ENCODE measurements around the gene DERL2. TPM values are rescaled to one million over a fixed set of nuclear protein-coding genes. Genes with fewer than 3 reads are reported as not detected.

DERL2 gene
- total RNA-seq, 1 donor from 2014 or later = 77.4 TPM

- DNase-seq (ENCODE audit: low spot score) = no peak
Measured at GRCh38 chr17:5501685-5502084, 15.7 kb upstream of the DERL2 start.

DNA sequence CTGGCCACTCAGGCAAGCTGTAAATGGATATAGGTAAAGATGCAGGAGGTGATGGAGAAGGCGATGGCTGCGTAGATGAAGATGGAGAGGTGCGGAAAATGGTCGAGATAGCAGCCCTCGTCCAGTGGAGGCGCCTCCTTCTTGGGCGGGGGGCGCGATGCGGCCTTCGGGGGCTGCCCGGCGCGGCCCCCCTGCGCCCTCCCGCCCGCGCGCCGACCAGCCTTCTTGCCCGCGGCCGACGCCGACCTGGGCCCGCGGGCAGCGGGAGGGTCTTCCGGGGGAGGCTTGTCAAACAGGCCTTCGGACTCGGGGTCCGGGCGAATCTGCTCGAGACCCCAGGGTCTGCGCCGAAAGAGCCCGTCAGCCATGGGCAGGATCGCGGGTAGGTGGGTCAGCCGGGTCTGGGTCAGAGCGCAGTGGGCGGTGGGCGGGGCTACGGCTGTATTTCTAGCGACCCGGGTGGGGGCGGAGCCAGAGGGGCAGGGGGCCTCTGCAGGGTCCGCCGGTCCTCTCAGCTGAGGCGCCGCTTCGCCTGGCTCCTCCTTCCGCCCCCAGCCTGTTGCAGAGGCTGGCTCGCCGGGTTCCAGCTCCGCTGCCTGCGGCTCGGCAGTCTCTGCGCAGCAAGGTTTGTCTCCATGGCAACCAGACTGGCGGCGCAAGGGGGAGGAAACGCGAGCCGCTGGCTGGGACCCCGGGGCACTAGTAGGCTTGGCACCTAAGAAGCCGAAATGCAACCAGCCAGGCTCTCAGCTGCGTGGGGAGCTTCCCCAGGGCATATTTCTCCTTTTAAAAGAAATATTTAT is 14.8 kb upstream of the DERL2 start:
- DNase-seq (ENCODE audit: low spot score) = peak; percentile 72

DNA sequence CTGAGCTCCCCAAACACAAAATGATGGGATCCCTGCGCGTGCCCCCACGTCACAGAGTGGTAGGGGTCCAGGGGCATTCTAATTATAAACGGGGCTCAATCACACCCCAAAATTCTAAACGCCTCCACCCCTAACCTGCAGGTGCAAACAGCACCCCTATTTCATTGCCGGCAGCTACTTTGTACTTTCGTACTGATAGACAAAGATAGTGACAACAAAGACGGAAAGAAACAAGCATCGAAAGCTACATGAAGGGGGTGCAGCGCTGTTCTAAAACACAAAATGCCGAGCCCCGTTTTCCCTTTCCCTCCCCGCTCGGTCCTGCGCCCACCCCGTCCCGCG is 14.2 kb upstream of the DERL2 start:
- DNase-seq (ENCODE audit: low spot score) = no peak

DNA sequence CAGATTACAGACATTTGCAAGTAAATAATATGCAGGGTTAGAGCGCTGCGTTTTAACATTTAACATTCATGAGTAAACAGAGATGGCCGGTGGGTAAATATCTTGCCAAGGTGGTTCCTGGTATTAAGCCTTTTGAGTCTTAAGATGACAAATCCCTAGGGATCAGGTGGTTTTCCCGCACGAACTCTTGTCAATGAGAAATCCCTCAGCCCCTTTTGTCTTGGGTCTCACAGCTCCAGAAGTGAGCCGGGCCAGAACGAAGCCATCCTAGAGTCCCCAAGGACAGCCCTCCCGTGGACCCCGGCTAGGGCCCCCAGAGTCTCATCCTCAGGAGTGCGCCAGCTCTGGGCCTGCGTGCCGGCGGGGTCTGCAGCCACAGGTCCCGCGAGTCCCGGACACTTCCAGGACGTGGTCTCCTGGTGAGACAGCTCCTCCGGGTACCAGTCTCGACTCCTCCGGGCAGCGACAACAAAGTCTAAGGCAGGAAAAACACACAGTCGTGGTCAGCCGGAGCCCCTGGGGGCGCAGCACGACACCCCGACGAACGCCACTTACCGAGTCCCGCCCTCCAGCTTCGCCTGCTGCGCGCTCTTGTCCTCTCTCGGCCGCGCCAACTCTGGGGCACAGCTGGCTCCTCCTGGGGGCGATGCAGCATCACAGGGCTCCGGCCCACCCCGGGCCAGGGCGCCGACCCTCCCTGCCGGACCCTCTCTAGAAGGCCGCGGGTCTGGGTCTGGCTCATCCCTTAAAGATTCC is 13.7 kb upstream of the DERL2 start:
- DNase-seq (ENCODE audit: low spot score) = no peak

GRCh38 chr17:5492970-5493369 is 7.0 kb upstream of the DERL2 start:
- no peak for DNase-seq (ENCODE audit: low spot score)

DNA sequence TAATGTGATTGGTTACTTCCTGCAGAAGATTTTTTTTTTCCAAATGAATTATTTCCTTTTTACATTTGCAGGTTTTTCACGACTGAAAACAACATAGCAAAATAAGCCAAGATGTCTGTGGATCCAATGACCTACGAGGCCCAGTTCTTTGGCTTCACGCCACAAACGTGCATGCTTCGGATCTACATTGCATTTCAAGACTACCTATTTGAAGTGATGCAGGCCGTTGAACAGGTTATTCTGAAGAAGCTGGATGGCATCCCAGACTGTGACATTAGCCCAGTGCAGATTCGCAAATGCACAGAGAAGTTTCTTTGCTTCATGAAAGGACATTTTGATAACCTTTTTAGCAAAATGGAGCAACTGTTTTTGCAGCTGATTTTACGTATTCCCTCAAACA is 2.8 kb upstream of the DERL2 start:
- DNase-seq (ENCODE audit: low spot score) = no peak

GRCh38 chr17:5486206-5487124 is 487 bp upstream of the DERL2 start, which contains the start of gene MIS12:
TSS of gene MIS12 (plus strand) at chr17:5486566. CDS start at chr17:5488863, 2,297 bp downstream.
- peak; percentile 99 for DNase-seq (ENCODE audit: low spot score)

DNA sequence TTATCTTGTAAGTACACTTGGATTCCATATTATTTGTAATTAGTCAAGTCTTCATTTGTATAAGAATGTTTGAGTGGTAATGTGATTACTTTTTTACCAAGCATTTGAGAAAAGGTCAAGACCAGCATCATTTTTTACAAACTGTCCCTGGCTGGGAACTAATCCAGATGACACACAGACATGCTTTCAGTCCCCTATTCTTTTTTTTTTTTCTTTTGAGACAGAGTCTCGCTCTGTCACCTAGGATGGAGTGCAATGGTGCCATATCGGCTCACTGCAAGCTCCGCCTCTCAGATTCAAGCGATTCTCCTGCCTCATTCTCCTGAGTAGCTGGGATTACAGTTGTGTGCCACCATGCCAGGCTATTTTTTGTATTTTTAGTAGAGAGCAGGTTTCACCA is 4.5 kb downstream of the DERL2 start:
- DNase-seq (ENCODE audit: low spot score) = no peak

GRCh38 chr17:5480962-5481361 is 5.0 kb downstream of the DERL2 start:
- DNase-seq (ENCODE audit: low spot score) = no peak

DNA sequence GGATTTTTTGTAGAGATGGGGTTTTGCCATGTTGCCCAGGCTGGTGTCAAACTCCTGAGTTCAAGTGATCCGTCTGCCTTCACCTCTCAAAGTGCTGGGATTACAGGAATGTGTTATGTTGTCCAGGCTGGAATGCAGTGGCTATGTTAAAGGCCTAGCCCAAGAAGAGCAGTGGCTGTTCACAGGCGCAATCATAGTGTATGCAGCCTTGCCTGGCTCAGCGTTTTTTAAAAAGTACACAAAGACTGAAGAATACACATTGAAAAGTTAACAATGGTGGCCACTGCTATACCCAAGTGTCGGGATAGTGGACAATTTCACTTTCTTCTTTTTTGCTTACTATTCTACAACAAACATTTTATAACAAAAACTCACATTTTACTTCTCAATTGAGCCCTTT is 7.0 kb downstream of the DERL2 start:
- DNase-seq (ENCODE audit: low spot score) = no peak

- no peak for DNase-seq (ENCODE audit: low spot score)
Measured at GRCh38 chr17:5473906-5474305, 12.1 kb downstream of the DERL2 start.

- DNase-seq (ENCODE audit: low spot score) = no peak
Measured at GRCh38 chr17:5472511-5472910, 13.5 kb downstream of the DERL2 start.

- no peak for DNase-seq (ENCODE audit: low spot score)
Measured at GRCh38 chr17:5468075-5468473, 17.9 kb downstream of the DERL2 start.

DNA sequence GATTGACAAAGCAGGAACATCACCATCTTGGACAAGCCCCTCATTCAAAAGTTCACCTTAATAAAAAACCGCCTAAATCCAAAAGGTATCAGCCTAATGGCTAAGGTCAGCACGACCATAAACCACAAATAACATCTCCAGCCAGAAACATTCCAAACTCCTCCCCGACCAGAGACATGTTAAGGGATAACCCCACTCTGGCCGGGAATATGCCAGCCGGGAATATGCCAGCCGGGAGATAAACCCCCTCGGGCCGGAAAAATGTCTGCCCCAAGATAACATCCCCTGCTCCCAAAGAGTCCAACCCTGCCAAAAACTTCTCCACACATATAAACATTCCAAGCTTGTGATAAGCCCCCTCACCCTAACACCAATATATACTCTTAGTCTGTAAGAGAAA is 18.6 kb downstream of the DERL2 start:
- no peak for DNase-seq (ENCODE audit: low spot score)

DNA sequence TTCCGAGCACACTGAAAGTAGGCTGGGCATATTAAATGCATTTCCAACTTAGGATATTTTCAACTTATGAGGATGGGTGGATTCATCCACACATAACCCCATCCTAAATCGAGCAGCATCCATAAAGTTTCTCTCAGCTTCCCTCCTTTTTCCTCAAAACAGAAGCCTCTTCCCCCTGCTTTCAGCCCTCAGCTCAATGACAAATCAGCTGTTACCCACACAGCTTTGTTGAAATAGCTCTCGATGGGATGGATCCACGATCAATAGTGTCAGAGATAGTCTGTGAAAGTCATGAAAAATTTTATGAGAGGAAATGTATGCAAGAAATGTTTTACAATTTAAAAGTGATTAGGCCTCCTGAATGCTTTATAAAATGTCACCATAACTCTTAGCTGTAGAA is 19.7 kb downstream of the DERL2 start:
- no peak for DNase-seq (ENCODE audit: low spot score)

GRCh38 chr17:5464717-5465507 is 21.1 kb downstream of the DERL2 start:
- no peak for DNase-seq (ENCODE audit: low spot score)

GRCh38 chr17:5446786-5447185 is 39.2 kb downstream of the DERL2 start:
- DNase-seq (ENCODE audit: low spot score) = no peak

DNA sequence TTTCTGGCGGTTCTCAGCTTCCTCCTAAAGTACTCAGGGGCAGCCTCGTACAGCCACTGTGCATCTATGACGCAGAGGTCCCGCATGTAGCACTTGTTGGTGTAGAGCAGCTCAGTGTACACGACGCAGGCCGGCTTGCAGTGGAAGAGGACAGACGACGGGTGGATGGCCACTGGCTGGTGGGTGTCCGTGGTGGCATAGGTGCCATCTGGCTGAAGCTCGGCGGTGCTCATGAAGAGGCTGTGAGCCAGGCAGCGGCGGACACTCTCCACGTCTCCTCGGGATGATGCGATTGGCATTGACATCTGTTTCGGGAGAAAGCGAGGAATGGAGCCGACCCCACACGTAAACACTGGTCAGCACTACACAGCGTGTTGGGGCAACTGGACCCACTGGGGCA is 41.8 kb downstream of the DERL2 start:
- DNase-seq (ENCODE audit: low spot score) = no peak

DNA sequence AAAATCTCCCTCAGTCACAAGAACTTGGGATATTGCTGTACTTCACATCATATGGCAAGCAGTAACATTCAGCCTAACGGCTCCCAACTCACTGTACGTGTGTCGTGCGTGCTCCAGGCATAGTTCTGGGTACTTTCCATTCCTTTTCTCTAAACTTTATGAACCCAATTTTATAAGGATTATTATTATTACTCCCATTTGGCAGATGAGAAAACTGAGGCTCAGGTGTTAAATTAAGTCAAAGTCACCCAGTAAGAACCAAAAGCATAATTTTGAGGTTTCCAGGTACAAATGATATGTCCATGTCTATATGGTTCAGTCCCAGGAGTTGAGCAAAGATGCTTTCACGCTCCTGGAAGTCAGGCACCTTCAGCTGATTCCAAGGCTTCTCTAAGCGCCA is 42.2 kb downstream of the DERL2 start:
- no peak for DNase-seq (ENCODE audit: low spot score)

DNA sequence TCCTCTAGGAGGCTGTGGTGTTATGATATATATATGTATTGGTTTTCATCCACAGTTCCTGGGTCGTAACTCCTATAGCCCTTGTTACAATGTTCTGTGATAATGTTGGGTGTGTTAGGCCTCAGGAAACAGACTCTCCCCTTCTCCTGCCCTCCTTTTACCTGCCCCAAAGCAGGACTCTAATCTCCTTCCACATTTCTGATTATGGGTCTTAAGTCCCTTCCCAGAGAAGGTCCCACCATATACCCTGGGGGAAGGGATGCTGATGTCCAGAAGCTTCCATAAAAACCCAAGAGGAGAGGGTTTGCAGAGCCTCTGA is 46.6 kb downstream of the DERL2 start:
- DNase-seq (ENCODE audit: low spot score) = no peak

DNA sequence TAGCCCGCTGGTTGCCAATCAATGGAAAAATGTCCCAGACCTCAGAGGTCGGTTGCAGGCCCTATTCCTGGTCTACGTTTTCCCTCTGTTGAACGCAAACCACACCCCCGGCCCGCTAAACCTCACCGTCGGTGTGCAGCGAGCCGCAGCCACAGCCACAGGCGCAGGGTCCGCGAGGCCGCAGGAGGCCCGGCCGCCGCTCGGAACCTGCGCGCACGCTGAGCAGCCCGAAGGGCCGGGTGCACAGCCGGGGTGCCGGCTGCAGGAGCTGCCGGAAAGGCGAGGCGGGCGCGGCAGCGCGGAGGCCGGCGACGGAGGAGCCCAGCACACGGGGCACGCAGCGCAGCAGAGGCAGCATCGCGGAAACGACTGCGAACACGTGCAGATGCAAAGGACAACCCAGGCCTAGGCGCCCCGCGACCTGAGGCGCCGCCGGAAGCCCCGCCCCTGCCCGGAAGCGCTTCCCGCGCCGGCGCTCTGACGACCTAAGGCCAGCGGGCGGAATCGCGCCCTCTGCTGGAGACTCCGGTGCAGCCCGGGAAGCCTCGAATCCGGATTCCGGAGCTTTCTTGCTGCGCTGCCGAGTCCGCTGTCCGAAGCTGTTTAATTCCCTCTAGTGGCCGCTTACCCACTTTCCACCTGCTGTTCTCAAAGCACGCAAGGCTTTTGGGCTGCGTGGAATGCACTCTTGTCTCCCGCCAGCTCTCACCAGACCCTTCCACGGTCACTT is 47.1 kb downstream of the DERL2 start, which contains the start of gene C1QBP:
C1QBP (minus strand) TSS at position 440 of the 730 bp plus-strand sequence; CDS start at position 358, 82 bp downstream.
- peak; percentile 96 for DNase-seq (ENCODE audit: low spot score)

Measured in mucosa of gallbladder (tissue), 1 donor.